ENCODE measurements around the gene SLC9A9. TPM values are rescaled to one million over a fixed set of nuclear protein-coding genes. Genes with fewer than 3 reads are reported as not detected.

Gene SLC9A9
- total and polyA plus RNA-seq, 4 donors: 3.3 to 15.0 (median 6.1) TPM

- H3K4me1 ChIP-seq (ENCODE audit: control insufficient read depth in 4 of 4, insufficient read depth in 4 of 4, low read length in 3 of 4): no peaks in the 10 kb centered on the region
- 39% methylated on average over 1 of the region's 1 CpG for WGBS
- no peak overlapping the region for H3K9ac ChIP-seq (ENCODE audit: low read depth in 1 of 2, low read length in 2 of 2)
- no peak for DNase-seq (ENCODE audit: low spot score)
- H3K27me3 ChIP-seq (ENCODE audit: control insufficient read depth in 4 of 4, insufficient read depth in 4 of 4, low read length in 3 of 4): peaks cover 0 to 3% (median 0%) of the 10 kb centered on the region in 4 donors
- TF ChIP-seq, protein P1, sequence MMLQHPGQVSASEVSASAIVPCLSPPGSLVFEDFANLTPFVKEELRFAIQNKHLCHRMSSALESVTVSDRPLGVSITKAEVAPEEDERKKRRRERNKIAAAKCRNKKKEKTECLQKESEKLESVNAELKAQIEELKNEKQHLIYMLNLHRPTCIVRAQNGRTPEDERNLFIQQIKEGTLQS (IDR thresholded peaks at IDR 0.05): no peak
- TF ChIP-seq HNF4G (IDR thresholded peaks at IDR 0.05) (no peak), TAF1 (conservative IDR thresholded peaks at IDR 0.05) (no peak), EGR1 (IDR thresholded peaks at IDR 0.05; ENCODE audit: low read depth in 2 of 2) (no peak), ZBTB33 (IDR thresholded peaks at IDR 0.05) (no peak), FOXA1 (IDR thresholded peaks at IDR 0.05) (no peak), GABPA (IDR thresholded peaks at IDR 0.05 in 1 of 2, conservative IDR thresholded peaks at IDR 0.05 in 1 of 2) (no peak), NR2F2 (IDR thresholded peaks at IDR 0.05) (no peak), RAD21 (IDR thresholded peaks at IDR 0.05) (no peak), FOXA2 (IDR thresholded peaks at IDR 0.05) (no peak), MAX (IDR thresholded peaks at IDR 0.05) (no peak), SP1 (IDR thresholded peaks at IDR 0.05) (no peak)
- H3K9me3 ChIP-seq (ENCODE audit: control insufficient read depth in 4 of 4, low read length in 3 of 4): no peaks in the 10 kb centered on the region
- no peak overlapping the region for H3K4me3 ChIP-seq (ENCODE audit: low read depth in 1 of 3, low read length in 3 of 3)
- H3K36me3 ChIP-seq (ENCODE audit: control insufficient read depth in 4 of 4, insufficient read depth in 3 of 4, low read depth in 1 of 4, low read length in 3 of 4): no peaks in the 10 kb centered on the region
- no peak overlapping the region for H3K27ac ChIP-seq (ENCODE audit: low read depth in 1 of 2, low read length in 2 of 2)
These were observed 94.2 kb downstream of the SLC9A9 start for GRCh38 chr3:143754090-143754489.

GRCh38 chr3:143753456-143753855 lies 94.8 kb downstream of the SLC9A9 start:
- no peak for DNase-seq (ENCODE audit: low spot score)
- Histone ChIP-seq H3K27ac (ENCODE audit: low read depth in 1 of 2, low read length in 2 of 2) (no peak overlapping the region), H3K4me3 (ENCODE audit: low read depth in 1 of 3, low read length in 3 of 3) (no peak overlapping the region), H3K9ac (ENCODE audit: low read depth in 1 of 2, low read length in 2 of 2) (no peak overlapping the region), H3K36me3 (ENCODE audit: control insufficient read depth in 4 of 4, insufficient read depth in 3 of 4, low read depth in 1 of 4, low read length in 3 of 4) (no peaks in the 10 kb centered on the region), H3K4me1 (ENCODE audit: control insufficient read depth in 4 of 4, insufficient read depth in 4 of 4, low read length in 3 of 4) (no peaks in the 10 kb centered on the region), H3K9me3 (ENCODE audit: control insufficient read depth in 4 of 4, low read length in 3 of 4) (no peaks in the 10 kb centered on the region), H3K27me3 (ENCODE audit: control insufficient read depth in 4 of 4, insufficient read depth in 4 of 4, low read length in 3 of 4) (peaks cover 0 to 3% (median 0%) of the 10 kb centered on the region in 4 donors)
- no peak for TF ChIP-seq CTCF (IDR thresholded peaks at IDR 0.05; ENCODE audit: low read depth, low read length, missing input control)
- no peak for TF ChIP-seq RAD21 (IDR thresholded peaks at IDR 0.05)
- no peak for TF ChIP-seq GABPA (IDR thresholded peaks at IDR 0.05 in 1 of 2, conservative IDR thresholded peaks at IDR 0.05 in 1 of 2)
- no peak for TF ChIP-seq HNF4A (conservative IDR thresholded peaks at IDR 0.05)

GRCh38 chr3:143753006-143753405 lies 95.3 kb downstream of the SLC9A9 start:
- H3K4me1 ChIP-seq (ENCODE audit: control insufficient read depth in 4 of 4, insufficient read depth in 4 of 4, low read length in 3 of 4): no peaks in the 10 kb centered on the region
- H3K9me3 ChIP-seq (ENCODE audit: control insufficient read depth in 4 of 4, low read length in 3 of 4): no peaks in the 10 kb centered on the region
- no peak for DNase-seq (ENCODE audit: low spot score)
- no peak overlapping the region for H3K27ac ChIP-seq (ENCODE audit: low read depth in 1 of 2, low read length in 2 of 2)
- no peaks in the 10 kb centered on the region for H3K36me3 ChIP-seq (ENCODE audit: control insufficient read depth in 4 of 4, insufficient read depth in 3 of 4, low read depth in 1 of 4, low read length in 3 of 4)
- H3K4me3 ChIP-seq (ENCODE audit: low read depth in 1 of 3, low read length in 3 of 3): no peak overlapping the region
- no peak overlapping the region for H3K9ac ChIP-seq (ENCODE audit: low read depth in 1 of 2, low read length in 2 of 2)
- WGBS: 88% methylated on average over 1 of the region's 1 CpG
- H3K27me3 ChIP-seq (ENCODE audit: control insufficient read depth in 4 of 4, insufficient read depth in 4 of 4, low read length in 3 of 4): peaks cover 0 to 3% (median 0%) of the 10 kb centered on the region in 4 donors
- TF ChIP-seq TAF1 (conservative IDR thresholded peaks at IDR 0.05) (no peak), CTCF (IDR thresholded peaks at IDR 0.05; ENCODE audit: low read depth, low read length, missing input control) (no peak), HNF4A (conservative IDR thresholded peaks at IDR 0.05) (no peak), FOXA2 (IDR thresholded peaks at IDR 0.05) (no peak), GABPA (IDR thresholded peaks at IDR 0.05 in 1 of 2, conservative IDR thresholded peaks at IDR 0.05 in 1 of 2) (no peak), EGR1 (IDR thresholded peaks at IDR 0.05; ENCODE audit: low read depth in 2 of 2) (no peak), MAX (IDR thresholded peaks at IDR 0.05) (no peak)
- TF ChIP-seq, protein P2, sequence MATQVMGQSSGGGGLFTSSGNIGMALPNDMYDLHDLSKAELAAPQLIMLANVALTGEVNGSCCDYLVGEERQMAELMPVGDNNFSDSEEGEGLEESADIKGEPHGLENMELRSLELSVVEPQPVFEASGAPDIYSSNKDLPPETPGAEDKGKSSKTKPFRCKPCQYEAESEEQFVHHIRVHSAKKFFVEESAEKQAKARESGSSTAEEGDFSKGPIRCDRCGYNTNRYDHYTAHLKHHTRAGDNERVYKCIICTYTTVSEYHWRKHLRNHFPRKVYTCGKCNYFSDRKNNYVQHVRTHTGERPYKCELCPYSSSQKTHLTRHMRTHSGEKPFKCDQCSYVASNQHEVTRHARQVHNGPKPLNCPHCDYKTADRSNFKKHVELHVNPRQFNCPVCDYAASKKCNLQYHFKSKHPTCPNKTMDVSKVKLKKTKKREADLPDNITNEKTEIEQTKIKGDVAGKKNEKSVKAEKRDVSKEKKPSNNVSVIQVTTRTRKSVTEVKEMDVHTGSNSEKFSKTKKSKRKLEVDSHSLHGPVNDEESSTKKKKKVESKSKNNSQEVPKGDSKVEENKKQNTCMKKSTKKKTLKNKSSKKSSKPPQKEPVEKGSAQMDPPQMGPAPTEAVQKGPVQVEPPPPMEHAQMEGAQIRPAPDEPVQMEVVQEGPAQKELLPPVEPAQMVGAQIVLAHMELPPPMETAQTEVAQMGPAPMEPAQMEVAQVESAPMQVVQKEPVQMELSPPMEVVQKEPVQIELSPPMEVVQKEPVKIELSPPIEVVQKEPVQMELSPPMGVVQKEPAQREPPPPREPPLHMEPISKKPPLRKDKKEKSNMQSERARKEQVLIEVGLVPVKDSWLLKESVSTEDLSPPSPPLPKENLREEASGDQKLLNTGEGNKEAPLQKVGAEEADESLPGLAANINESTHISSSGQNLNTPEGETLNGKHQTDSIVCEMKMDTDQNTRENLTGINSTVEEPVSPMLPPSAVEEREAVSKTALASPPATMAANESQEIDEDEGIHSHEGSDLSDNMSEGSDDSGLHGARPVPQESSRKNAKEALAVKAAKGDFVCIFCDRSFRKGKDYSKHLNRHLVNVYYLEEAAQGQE (IDR thresholded peaks at IDR 0.05): no peak
